ENCODE data around the gene GPC3.

GRCh38 chrX:133569217-133569616 lies 416.2 kb downstream of the GPC3 start:
- no peak for TF ChIP-seq CTCF (conservative IDR thresholded peaks at IDR 0.05)
- no peak for TF ChIP-seq EZH2 (IDR thresholded peaks at IDR 0.05; ENCODE audit: low read depth)
